ENCODE results near the gene SLC1A2.

SLC1A2 gene

DNA sequence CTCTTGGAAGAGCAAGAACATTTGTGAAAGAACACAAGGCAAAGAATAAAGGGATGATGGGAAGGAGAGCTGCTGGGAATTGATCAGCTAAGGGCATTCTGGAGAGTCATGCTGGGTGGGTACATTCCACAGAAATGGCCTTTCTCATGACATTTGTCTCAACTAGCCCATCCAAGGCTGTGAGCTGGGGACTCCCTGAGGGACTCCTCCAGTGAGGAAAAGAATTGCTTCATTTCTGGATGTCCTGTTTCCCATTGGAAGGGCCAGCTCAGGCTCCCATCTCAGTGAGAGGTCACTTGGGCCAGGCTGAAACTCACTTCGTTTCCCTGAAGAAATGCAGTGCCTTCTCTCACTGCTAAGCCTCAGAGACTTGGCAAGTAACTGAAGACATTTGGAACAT lies 173.6 kb downstream of the SLC1A2 start:
- Histone ChIP-seq H3K4me3 (ENCODE audit: low read depth, low read length) (no peak overlapping the region), H3K27me3 (ENCODE audit: insufficient read depth, low read depth, severe bottlenecking) (no peaks in the 10 kb centered on the region), H3K27ac (no peak overlapping the region), H3K9me3 (ENCODE audit: severe bottlenecking) (peaks cover 2% of the 10 kb centered on the region), H3K36me3 (peaks cover 6% of the 10 kb centered on the region)
- DNase-seq: no peak
- TF ChIP-seq, protein P1, sequence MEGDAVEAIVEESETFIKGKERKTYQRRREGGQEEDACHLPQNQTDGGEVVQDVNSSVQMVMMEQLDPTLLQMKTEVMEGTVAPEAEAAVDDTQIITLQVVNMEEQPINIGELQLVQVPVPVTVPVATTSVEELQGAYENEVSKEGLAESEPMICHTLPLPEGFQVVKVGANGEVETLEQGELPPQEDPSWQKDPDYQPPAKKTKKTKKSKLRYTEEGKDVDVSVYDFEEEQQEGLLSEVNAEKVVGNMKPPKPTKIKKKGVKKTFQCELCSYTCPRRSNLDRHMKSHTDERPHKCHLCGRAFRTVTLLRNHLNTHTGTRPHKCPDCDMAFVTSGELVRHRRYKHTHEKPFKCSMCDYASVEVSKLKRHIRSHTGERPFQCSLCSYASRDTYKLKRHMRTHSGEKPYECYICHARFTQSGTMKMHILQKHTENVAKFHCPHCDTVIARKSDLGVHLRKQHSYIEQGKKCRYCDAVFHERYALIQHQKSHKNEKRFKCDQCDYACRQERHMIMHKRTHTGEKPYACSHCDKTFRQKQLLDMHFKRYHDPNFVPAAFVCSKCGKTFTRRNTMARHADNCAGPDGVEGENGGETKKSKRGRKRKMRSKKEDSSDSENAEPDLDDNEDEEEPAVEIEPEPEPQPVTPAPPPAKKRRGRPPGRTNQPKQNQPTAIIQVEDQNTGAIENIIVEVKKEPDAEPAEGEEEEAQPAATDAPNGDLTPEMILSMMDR (IDR thresholded peaks at IDR 0.05; ENCODE audit: low read depth, low read length): no peak

DNA sequence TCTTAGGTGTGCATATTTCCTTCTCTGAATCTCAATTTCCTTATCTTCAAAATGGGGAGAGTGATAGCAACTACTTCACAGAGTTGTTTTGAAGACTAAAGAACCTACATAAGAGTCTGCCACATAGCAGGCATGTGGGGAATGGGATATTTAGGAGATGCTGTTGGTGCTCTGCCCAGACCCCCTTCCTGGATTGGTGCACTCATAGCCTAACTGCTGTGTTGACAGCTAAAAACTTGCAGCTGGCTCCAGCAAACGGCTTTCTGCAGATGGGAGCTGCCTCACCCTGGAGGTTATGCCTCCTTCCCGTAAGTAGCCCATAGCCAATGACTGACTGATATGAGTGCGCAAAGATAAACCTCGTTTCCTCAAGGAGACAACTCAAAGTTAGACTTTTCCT lies 174.3 kb downstream of the SLC1A2 start:
- DNase-seq: no peak
- H3K9me3 ChIP-seq (ENCODE audit: severe bottlenecking): peaks cover 2% of the 10 kb centered on the region
- no peaks in the 10 kb centered on the region; the same call in 1 of the 2 replicates for H3K36me3 ChIP-seq
- H3K4me3 ChIP-seq (ENCODE audit: low read depth, low read length): no peak overlapping the region
- TF ChIP-seq, protein P1 (IDR thresholded peaks at IDR 0.05; ENCODE audit: low read depth, low read length): no peak
- no peaks in the 10 kb centered on the region for H3K27me3 ChIP-seq (ENCODE audit: insufficient read depth, low read depth, severe bottlenecking)
- H3K27ac ChIP-seq: no peak overlapping the region

DNA sequence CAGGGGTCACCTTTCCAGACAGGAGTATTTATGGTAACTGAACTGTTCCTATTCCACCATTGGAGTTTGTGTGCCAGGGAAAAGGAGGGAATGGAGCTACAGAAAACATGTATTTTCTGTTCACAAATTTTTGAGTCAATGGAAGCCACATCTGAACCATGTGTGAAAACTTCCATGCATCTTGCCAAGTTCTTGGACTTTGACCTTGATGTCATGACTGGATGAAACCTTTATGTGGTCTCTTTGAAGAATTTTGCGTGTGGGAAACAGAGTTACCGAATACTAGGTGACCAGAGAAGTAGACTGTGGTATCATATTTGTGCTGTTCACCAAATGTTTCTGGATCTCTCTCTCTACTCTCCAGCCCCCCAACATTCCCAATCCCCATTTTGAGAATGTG lies 175.6 kb downstream of the SLC1A2 start:
- no peaks in the 10 kb centered on the region for H3K36me3 ChIP-seq
- H3K27me3 ChIP-seq (ENCODE audit: insufficient read depth, low read depth, severe bottlenecking): no peaks in the 10 kb centered on the region
- DNase-seq: no peak
- H3K27ac ChIP-seq: no peak overlapping the region
- H3K4me3 ChIP-seq (ENCODE audit: low read depth, low read length): no peak overlapping the region
- peaks cover 2% of the 10 kb centered on the region for H3K9me3 ChIP-seq (ENCODE audit: severe bottlenecking)
- TF ChIP-seq, protein P1 (IDR thresholded peaks at IDR 0.05; ENCODE audit: low read depth, low read length): no peak

DNA sequence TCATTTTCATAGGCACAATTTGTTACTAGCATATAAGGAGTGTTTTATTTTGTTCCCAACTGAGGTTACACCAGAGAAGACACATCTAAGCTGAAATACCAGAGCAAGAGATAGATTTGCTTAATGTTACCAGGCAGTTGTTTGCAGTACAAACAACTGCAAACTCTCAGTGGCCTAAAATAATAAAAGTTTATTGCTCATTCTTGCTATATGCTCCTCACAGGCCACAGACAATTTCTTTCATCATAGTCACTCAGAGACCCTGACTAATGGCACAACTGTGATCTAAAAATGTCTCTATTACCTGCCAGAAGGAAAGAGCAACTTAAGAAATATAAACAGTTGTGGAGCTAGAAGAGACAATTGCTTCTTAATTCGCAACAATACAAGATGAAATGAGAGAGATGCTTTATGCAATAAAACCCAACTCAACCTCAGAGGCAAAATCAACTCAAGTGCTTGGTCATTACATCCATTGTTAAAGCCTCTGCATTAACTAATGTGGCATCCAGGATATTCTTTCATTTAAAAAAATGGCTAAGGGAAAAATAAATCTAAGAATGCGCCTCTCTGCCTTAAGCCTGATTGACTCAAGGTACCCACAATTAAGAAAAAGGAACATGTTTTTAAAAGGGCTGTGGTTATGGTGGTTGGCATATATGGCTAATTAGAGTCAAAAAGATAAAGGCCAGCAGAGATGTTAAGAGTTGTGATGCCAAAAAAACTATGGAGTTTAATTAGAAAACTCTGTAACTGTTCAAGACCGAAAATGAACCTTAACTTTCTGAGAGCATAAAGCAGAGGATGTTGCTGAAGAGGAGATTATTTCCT lies 176.7 kb downstream of the SLC1A2 start:
- Histone ChIP-seq H3K9me3 (ENCODE audit: severe bottlenecking) (peaks cover 1% of the 10 kb centered on the region), H3K4me3 (ENCODE audit: low read depth, low read length) (no peak overlapping the region), H3K27ac (no peak overlapping the region), H3K27me3 (ENCODE audit: insufficient read depth, low read depth, severe bottlenecking) (no peaks in the 10 kb centered on the region), H3K36me3 (no peaks in the 10 kb centered on the region)
- TF ChIP-seq, protein P1 (IDR thresholded peaks at IDR 0.05; ENCODE audit: low read depth, low read length): no peak
- no peak for DNase-seq

DNA sequence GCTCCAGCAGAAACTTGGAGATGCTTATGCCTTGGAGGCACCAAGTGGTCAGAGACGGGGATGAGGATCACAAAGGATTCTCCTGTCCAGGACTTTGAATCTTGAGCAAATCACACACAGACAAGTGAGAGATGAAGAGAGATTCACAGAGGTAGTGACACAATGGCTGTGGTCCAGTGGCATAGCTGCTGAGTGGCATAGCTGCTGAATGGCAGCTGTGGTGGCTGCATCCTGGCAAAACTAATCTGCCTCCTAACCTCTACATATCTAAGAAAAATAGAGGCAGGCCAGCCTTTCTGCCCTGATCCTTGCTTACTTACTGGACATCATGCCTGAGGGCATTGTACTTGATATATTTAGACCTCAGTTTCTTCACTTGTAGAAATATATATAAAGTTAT lies 177.8 kb downstream of the SLC1A2 start:
- no peak overlapping the region for H3K4me3 ChIP-seq (ENCODE audit: low read depth, low read length)
- no peaks in the 10 kb centered on the region for H3K36me3 ChIP-seq
- no peaks in the 10 kb centered on the region for H3K9me3 ChIP-seq (ENCODE audit: severe bottlenecking)
- no peaks in the 10 kb centered on the region for H3K27me3 ChIP-seq (ENCODE audit: insufficient read depth, low read depth, severe bottlenecking)
- H3K27ac ChIP-seq: no peak overlapping the region
- TF ChIP-seq, protein P1 (IDR thresholded peaks at IDR 0.05; ENCODE audit: low read depth, low read length): no peak
- no peak for DNase-seq

DNA sequence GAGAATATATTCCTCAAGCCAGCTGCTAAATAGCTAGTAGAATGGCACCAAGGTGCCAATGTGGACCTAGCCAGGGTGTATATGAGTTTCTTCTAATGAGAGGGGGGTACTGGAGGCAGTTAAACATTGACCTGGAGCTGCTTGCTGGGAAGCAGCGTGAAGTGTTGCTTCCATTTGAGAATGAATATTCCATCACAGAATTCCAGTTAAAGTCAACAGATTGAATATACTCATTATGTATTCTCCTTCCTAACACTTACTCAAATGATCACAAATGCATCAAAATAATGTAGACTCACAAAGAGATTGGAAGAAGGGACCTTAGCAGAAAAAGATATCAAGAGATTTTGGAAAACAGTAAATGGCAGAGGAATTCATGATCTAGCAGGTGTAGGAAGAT lies 178.3 kb downstream of the SLC1A2 start:
- no peaks in the 10 kb centered on the region for H3K9me3 ChIP-seq (ENCODE audit: severe bottlenecking)
- no peaks in the 10 kb centered on the region for H3K27me3 ChIP-seq (ENCODE audit: insufficient read depth, low read depth, severe bottlenecking)
- H3K36me3 ChIP-seq: no peaks in the 10 kb centered on the region
- no peak overlapping the region for H3K27ac ChIP-seq
- DNase-seq: no peak
- TF ChIP-seq, protein P1 (IDR thresholded peaks at IDR 0.05; ENCODE audit: low read depth, low read length): no peak
- no peak overlapping the region for H3K4me3 ChIP-seq (ENCODE audit: low read depth, low read length)

Data from WERI-Rb-1 (cell line).